A673 (cell line): ENCODE results near the gene GPC6. TPM values are rescaled to one million over a fixed set of nuclear protein-coding genes. Genes with fewer than 3 reads are reported as not detected.

Experiments used
- BruUV-seq: library from RNA; stranded (reverse); fragments of 400-500 nt; replicated peaks from 2 replicates; lab custom pipeline; 2021; lab: Mats Ljungman, UMichigan
- CTCF ChIA-PET: fragments of 300-600 bp; sonication (Branson Sonifier 250); formaldehyde crosslinking; loops from one replicate; lab custom pipeline; 2022; ENCODE audit warnings: antibody characterized with exemption; lab: Charles Lee
- POLR2A ChIA-PET: fragments of 300-600 bp; sonication (Branson Sonifier 250); formaldehyde crosslinking; loops from one replicate; lab custom pipeline; 2022; ENCODE audit warnings: antibody characterized with exemption; ENCODE audit not compliant: low non-redundant PET; lab: Charles Lee
- DNase-seq: peaks from one replicate; pipeline ENCODE4 v3.0.0-alpha.2; 2015; ENCODE audit warnings: low spot score
- H3K27ac ChIP-seq: fragments of 200-600 bp; sonication (generic); 2 replicates; pipeline ENCODE4 v1.5.1; 2016; ENCODE audit warnings: mixed run types, low read depth, mild to moderate bottlenecking, mixed read lengths, antibody characterized with exemption, low read length; ENCODE audit not compliant: poor library complexity, severe bottlenecking
- H3K27me3 ChIP-seq: fragments of 200-600 bp; sonication (generic); replicated peaks from 2 replicates; pipeline ENCODE4 v1.6.1; 2017; ENCODE audit warnings: mixed run types, low read depth, mild to moderate bottlenecking, mixed read lengths, antibody characterized with exemption, low read length; ENCODE audit not compliant: insufficient read depth, poor library complexity
- H3K36me3 ChIP-seq: fragments of 200-600 bp; sonication (generic); 2 replicates; pipeline ENCODE4 v1.6.1; 2016; ENCODE audit warnings: mixed run types, mild to moderate bottlenecking, mixed read lengths, antibody characterized with exemption, low read length; ENCODE audit not compliant: insufficient read depth, poor library complexity, severe bottlenecking
- H3K4me1 ChIP-seq: fragments of 200-600 bp; sonication (generic); 2 replicates; pipeline ENCODE4 v1.6.1; 2017; ENCODE audit warnings: mixed run types, mild to moderate bottlenecking, mixed read lengths, antibody characterized with exemption, low read length; ENCODE audit not compliant: insufficient read depth, poor library complexity, severe bottlenecking
- H3K4me3 ChIP-seq: fragments of 200-600 bp; sonication (generic); 2 replicates; pipeline ENCODE4 v1.5.1; 2016; ENCODE audit warnings: low read depth, mixed run types, mild to moderate bottlenecking, mixed read lengths, low read length; ENCODE audit not compliant: poor library complexity, severe bottlenecking
- H3K9me3 ChIP-seq: fragments of 200-600 bp; sonication (generic); 2 replicates; pipeline ENCODE4 v1.6.1; 2016; ENCODE audit warnings: mixed run types, low read depth, mild to moderate bottlenecking, mixed read lengths, antibody characterized with exemption, low read length; ENCODE audit not compliant: poor library complexity, severe bottlenecking
- EZH2 ChIP-seq: fragments of 200-600 bp; sonication (generic); IDR thresholded peaks from 2 replicates; pipeline ENCODE4 v1.6.1; 2017; ENCODE audit warnings: borderline replicate concordance, low read depth, mild to moderate bottlenecking, mixed read lengths, antibody characterized with exemption, low read length; ENCODE audit not compliant: poor library complexity, severe bottlenecking
- intact Hi-C: fragments of 100-400 bp; cut with micrococcal nuclease; formaldehyde crosslinking; loops from one replicate; pipeline ENCODE4 v1.10.0; 2022; ENCODE audit not compliant: unreplicated experiment
- total RNA-seq: library from RNA; stranded (reverse); gene quantifications from 2 replicates; pipeline ENCODE4 v1.2.3, GENCODE V29; 2021
- TF ChIP-seq, protein P1 (sequence below): fragments of 300-800, 200-600 bp; sonication (generic); conservative IDR thresholded peaks from 2 replicates; pipeline ENCODE4 v1.5.1; 2017; ENCODE audit warnings: low read depth, mild to moderate bottlenecking, antibody characterized with exemption, low read length, moderate library complexity, mixed read lengths

GPC6 gene
- total RNA-seq, 1 experiment from 2014 or later: 23.3 TPM

DNA sequence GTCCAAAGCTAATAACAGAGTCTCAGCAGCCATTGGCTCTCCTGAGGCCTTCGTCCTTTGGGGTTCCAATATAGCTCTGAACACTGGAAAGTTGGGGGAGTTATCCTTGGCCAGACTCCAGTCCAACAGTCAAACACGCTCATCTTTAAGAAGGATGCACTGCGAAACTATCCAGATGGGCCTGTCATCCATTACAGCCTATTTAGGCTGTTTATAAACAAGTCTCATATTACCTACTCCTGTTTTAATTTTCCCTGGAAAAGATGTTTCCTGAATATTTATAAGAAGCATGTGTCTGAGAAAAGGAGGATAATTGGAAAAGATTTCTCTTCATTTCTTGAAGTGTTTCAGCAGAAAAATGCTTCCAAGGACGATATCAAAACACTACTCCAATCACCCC is 1082.2 kb downstream of the GPC6 start:
- H3K4me3 ChIP-seq: no peak overlapping the region
- no peak for DNase-seq
- CTCF ChIA-PET: no interaction called here
- H3K27ac ChIP-seq: no peak overlapping the region
- intact Hi-C loops: no loop called here
- no peak for TF ChIP-seq EZH2
- TF ChIP-seq, protein P1, sequence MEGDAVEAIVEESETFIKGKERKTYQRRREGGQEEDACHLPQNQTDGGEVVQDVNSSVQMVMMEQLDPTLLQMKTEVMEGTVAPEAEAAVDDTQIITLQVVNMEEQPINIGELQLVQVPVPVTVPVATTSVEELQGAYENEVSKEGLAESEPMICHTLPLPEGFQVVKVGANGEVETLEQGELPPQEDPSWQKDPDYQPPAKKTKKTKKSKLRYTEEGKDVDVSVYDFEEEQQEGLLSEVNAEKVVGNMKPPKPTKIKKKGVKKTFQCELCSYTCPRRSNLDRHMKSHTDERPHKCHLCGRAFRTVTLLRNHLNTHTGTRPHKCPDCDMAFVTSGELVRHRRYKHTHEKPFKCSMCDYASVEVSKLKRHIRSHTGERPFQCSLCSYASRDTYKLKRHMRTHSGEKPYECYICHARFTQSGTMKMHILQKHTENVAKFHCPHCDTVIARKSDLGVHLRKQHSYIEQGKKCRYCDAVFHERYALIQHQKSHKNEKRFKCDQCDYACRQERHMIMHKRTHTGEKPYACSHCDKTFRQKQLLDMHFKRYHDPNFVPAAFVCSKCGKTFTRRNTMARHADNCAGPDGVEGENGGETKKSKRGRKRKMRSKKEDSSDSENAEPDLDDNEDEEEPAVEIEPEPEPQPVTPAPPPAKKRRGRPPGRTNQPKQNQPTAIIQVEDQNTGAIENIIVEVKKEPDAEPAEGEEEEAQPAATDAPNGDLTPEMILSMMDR: no peak
- no peaks in the 10 kb centered on the region for H3K36me3 ChIP-seq
- no TSS peak for BruUV-seq
- POLR2A ChIA-PET: interaction anchor here (0.6 kb wide), 1 partner anchor 20 kb away, joined by 3 read pairs; no protein-coding TSS in a partner anchor
- H3K4me1 ChIP-seq: peaks cover 37% of the 10 kb centered on the region
- H3K9me3 ChIP-seq: no peaks in the 10 kb centered on the region
- H3K27me3 ChIP-seq: no peaks in the 10 kb centered on the region

DNA sequence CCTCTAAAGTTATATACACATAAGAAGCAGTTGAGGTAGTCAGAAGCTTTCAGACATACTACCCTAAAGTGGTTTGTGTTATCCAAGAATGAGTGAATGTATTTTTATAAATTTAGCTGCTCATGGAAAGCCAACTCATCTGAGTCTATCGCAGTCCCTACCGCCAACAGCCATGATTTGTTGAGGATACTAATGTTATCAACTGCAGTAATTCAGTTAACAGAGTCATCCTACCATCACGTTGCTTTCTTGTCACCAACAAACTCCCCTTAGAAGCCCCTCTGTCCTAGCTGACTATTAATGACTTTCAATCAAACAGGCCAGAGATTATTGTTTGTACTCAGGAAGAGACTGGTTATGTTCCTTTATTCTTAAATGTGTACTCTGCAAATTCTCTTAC is 1083.0 kb downstream of the GPC6 start:
- TF ChIP-seq EZH2: no peak
- TF ChIP-seq, protein P1: no peak
- DNase-seq: no peak
- no peak overlapping the region for H3K27ac ChIP-seq
- no peak overlapping the region for H3K4me3 ChIP-seq
- no peaks in the 10 kb centered on the region for H3K27me3 ChIP-seq
- peaks cover 37% of the 10 kb centered on the region for H3K4me1 ChIP-seq
- no TSS peak for BruUV-seq
- ChIA-PET CTCF (no interaction called here), POLR2A (interaction anchor here (0.6 kb wide), 1 partner anchor 19 kb away, joined by 3 read pairs; no protein-coding TSS in a partner anchor)
- intact Hi-C loops: no loop called here
- no peaks in the 10 kb centered on the region for H3K36me3 ChIP-seq
- no peaks in the 10 kb centered on the region for H3K9me3 ChIP-seq

GRCh38 chr13:94309997-94310855 is 1083.6 kb downstream of the GPC6 start:
- POLR2A ChIA-PET: no interaction called here
- intact Hi-C loops: no loop called here
- Histone ChIP-seq H3K4me1 (peaks cover 37% of the 10 kb centered on the region), H3K36me3 (no peaks in the 10 kb centered on the region), H3K27me3 (no peaks in the 10 kb centered on the region), H3K4me3 (no peak overlapping the region), H3K9me3 (no peaks in the 10 kb centered on the region), H3K27ac (no peak overlapping the region)
- peak; percentile 53 for DNase-seq
- TF ChIP-seq EZH2: no peak
- TF ChIP-seq, protein P1: no peak
- no TSS peak for BruUV-seq
- CTCF ChIA-PET: no interaction called here
